CD4-positive, alpha-beta T cell treated with Interleukin-1 beta for 1 hour (primary cell): Measurements from ENCODE around the gene TFPI.

Source experiments
- DNase-seq, 2 donors: peaks; one replicate each; pipeline ENCODE4 v3.0.0-alpha.2; 2020 to 2022

TFPI gene

DNA sequence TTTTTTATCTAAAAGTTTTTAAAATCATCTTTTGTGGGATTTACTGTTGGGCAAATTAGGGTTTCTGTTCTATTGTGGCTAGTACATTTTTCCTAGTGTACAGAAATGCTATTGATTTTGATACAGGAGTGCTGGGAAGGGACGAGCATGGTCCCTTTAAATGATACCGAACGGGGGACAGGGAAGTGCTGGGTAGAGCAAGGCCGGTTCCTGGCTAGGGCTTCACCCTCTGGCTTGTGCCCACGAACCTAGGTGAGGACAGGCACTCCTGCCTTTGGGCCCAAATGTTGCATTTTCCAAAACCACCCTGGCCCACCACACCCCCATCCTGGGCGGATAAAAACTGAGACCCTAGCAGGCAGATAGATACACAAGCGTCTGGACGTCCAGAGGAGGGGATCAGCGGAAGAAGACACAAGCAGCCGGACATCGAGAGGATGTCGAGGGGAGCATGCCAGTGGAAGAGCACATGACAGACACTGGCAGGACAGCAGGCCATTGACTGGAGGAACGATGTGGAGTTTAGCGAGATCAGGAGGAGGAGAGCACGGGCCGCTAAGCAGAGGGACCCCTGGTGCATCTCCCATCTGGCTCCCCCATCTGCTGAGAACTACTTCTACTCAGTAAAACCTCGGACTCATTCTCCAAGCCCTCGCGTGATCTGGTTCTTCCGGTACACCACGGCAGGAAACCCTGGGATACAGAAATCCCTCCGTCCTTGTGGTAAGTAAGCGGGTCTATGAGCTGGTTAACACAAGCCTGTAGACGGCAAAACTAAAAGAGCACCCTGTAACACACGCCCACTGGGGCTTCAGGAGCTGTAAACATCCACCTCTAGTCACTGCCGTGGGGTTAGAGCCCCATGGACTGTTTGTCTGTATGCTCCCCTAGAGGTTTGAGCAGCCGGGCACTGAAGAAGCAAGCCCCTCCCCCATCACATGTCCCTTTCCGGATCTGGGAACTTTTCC, 92.7 kb downstream of the TFPI start:
- DNase-seq = no peak

DNA sequence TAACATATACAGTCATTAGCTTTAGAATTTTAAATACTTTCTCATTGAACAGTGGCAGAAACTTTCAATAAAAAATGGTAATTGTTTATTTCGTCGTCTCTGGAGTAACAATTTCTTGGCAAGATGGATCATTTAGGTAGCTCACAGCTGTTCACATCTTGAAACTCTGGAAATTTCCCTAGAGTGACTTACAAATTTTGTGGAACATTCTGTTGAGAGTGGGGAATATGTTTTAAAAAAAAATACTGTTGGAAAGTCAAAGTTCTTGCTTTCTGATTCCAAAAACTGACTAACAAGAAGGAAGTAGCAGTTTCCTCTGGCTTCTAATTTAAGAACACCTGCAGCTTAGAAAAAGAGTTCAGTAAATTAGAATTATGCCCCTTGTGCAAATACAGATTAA, 95.0 kb downstream of the TFPI start:
- no peak for DNase-seq

- DNase-seq = peak in 1 of 2 donors; percentile 11
Observed at GRCh38 chr2:187453078-187453641, 101.1 kb downstream of the TFPI start.

GRCh38 chr2:187451510-187451909, 102.7 kb downstream of the TFPI start:
- no peak for DNase-seq

- DNase-seq = no peak
Observed at GRCh38 chr2:187447336-187447735, 106.9 kb downstream of the TFPI start.

DNA sequence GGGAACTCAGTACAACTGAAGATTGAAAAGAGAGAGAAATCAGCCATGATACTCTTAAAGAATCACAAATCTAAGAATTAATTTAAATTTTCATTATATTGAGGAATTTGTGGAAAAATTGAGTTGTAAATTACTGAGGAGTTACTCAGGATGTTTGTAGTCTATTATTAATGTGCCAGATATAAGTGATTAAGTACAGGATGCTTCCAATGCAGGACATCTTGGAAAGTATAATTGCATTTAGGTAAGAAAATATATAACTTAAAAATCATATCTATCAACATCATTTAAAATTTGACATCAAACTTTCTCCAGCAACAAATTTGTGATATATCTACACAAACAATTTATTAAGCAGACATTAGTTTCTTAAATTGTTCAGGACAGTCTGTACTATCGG, 107.5 kb downstream of the TFPI start:
- DNase-seq = no peak

- no peak for DNase-seq
Observed at GRCh38 chr2:187445051-187445450, 109.2 kb downstream of the TFPI start.

- no peak for DNase-seq
Observed at GRCh38 chr2:187442778-187443177, 111.5 kb downstream of the TFPI start.

DNA sequence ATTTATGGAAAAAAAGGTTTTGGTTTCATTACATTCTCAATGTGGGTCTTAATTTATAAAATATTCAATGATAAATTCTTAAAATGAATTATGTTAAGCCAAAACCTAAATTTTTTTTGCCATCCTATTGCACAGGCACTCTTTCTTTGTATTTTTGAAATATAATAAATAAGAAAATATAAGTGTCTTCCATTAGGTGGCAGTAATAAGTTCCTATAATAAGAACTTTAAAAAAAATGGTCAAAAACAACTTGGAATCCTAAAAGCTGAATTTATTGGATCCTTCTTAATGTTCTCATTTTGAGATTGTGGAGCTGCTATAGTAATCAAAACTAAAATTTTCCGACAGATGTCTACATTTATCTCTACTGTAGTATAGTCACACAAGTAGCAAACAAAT, 111.9 kb downstream of the TFPI start:
- DNase-seq = no peak

DNA sequence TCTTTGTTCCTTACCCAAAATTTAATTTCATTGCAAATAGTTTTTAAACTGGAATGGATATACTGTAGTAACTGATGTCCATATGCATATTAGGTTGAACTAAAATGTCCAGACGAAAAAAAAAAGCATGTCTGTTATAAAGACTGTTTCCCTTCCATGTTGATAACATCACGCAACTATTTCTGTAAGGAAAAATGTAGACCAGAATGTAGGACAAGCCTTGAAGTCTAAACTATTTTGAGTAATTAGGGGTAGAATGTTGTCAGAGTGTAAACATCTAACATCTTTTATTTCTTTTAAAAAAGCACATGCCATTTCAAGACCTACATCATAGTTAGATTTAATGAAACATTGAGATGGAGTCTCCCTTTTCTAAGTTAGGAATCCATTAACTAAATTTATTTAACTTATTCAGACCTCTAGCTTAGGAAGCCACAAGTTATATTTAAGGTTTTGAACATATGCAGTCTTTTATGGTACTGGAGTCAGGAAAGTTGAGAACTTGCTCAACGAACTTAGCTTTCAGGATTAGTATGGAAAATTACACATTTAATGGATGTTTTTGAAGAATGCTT, 114.0 kb downstream of the TFPI start:
- no peak for DNase-seq

DNA sequence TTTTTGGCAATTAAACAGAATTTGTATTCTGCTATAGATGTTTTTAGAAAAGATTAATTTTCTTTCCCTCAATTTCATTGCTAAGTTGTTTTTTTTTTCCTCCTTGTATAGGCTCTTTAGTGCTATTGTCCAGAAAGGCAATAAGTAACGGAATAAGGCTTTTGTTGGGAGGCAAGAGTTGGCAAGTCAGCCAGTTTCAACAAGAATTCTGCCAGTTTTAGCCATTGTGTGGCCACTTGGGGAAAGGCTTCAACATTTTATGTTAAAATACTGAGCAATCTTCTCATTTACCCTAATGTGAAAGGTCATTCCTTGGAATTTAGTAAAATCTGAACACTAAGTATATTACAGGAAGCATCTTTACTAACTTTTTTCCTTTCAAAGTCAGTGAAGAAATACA, 115.8 kb downstream of the TFPI start:
- no peak for DNase-seq

DNA sequence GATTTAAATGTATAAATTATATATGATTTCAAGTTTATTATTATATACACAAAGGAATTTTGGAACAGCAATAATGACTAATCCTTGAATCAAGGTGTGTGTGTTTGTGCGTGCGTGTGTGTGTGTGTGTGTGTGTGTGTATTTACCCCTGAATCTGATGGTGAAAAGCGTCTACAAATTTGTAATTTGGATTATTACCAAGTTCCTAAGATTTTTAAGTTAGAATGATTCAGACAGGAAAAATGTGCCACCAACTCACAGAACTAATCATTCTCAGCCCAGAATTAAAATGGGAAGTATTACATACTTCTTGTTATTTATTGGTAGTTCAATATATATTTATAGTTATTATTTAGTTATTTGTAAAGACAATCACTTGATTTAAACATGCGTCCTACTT, 118.5 kb downstream of the TFPI start:
- no peak for DNase-seq

DNA sequence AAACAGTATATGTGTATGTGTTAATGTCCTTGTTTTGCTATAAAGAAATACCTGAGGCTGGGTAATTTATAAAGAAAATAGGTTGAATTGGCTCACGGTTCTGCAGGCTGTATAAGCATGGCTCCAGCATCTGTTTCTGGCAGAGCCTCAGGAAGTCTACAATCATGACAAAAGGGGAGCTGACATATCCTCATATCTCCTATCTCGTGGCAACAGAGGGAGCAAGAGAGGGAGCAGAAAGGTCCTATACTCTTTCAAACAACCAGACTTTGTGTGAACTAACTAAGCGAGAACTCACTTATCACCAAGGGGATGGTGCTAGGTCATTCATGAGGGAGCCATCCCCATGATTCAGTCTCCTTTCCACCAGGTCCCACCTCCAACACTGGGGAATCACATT, 119.2 kb downstream of the TFPI start:
- no peak for DNase-seq

DNA sequence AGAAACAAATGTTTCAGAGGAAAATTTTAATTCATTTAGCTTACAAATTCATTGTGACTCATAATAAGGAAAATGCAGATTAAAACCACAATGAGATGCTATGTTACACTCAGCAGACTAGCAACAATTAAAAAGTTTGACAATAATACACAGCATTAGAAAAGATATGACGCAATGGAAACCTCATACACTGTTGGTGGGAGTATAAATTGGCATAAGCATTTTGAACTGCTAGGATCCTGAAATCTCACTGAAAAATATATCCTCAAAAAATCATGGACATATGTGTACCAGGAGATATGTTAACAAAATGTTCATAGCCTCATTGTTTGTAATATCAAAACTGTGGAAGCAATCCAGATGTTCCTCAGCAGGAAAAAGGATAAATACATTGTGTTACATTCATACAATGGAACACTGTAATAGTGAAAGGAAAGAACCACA, 119.9 kb downstream of the TFPI start:
- no peak for DNase-seq

GRCh38 chr2:187431911-187432310, 122.3 kb downstream of the TFPI start:
- no peak for DNase-seq

- no peak for DNase-seq
Observed at GRCh38 chr2:187429989-187430388, 124.2 kb downstream of the TFPI start.

GRCh38 chr2:187424146-187424545, 130.1 kb downstream of the TFPI start:
- DNase-seq = no peak

GRCh38 chr2:187422282-187422681, 132.0 kb downstream of the TFPI start:
- no peak for DNase-seq

DNA sequence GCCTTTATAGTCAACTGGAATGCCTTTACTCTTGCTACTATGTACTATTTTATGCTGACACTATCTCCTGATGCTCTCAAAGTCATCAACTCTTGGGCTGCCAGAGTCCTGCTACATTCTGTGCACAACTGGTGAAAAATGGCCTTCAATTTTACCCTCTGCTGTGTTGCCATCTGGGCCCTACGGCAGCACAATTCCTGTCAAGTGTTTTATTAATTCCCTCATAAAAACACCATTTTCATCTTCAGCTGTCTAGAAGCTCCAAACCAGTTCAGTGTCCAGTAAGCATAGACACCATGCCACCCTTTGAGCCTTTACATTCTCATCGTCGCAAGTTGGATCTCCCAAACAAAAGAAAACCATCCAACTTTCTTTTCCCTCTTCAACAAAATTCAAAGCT, 132.7 kb downstream of the TFPI start:
- no peak for DNase-seq

- no peak for DNase-seq
Observed at GRCh38 chr2:187419808-187420207, 134.4 kb downstream of the TFPI start.

DNA sequence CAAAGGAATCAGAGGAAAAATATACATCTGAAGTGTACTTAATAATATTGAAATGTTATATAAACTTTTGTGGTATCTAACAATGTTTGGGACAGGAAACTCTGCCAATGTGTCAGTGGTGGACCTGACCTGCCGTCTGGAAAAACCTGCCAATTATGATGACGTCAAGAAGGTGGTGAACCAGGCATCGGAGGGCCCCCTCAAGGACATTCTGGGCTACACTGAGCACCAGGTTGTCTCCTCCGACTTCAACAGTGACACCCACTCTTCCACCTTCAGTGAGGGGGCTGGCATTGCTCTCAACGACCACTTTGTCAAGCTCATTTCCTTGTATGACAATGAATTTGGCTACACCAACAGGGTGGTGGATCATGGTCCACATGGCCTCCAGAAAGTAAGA, 138.8 kb downstream of the TFPI start:
- no peak for DNase-seq
